Suprapubic skin (tissue), 4 donors: ENCODE results near the gene RPL15. TPM values are rescaled to one million over a fixed set of nuclear protein-coding genes. Genes with fewer than 3 reads are reported as not detected.

Source experiments
- DNase-seq, 2 donors: peaks; one replicate each; pipeline ENCODE4 v3.0.0-alpha.2; 2019; ENCODE audit warnings: low spot score in 2 of 2
- H3K27ac ChIP-seq: fragments of 200-600 bp; sonication (generic); one replicate; pipeline ENCODE4 v1.5.1; 2019
- H3K27me3 ChIP-seq: fragments of 200-600 bp; sonication (generic); one replicate; pipeline ENCODE4 v1.5.1; 2019
- H3K36me3 ChIP-seq: fragments of 200-600 bp; sonication (generic); one replicate; pipeline ENCODE4 v1.5.1; 2019
- H3K4me1 ChIP-seq: fragments of 200-600 bp; sonication (generic); one replicate; pipeline ENCODE4 v1.5.1; 2019
- H3K4me3 ChIP-seq: fragments of 200-600 bp; sonication (generic); one replicate; pipeline ENCODE4 v1.5.1; 2019; ENCODE audit warnings: mild to moderate bottlenecking
- H3K9me3 ChIP-seq: fragments of 200-600 bp; sonication (generic); one replicate; pipeline ENCODE4 v1.5.1; 2019
- CTCF ChIP-seq, 2 donors: fragments of 200-600 bp in 1 of 2; fragments of 450-650 bp in 1 of 2; sonication (generic) in 1 of 2; IDR thresholded peaks; one replicate each; pipeline ENCODE4 v1.5.1; 2016 to 2019; ENCODE audit warnings: antibody characterized with exemption in 2 of 2, mild to moderate bottlenecking in 1 of 2, moderate library complexity in 1 of 2
- EP300 ChIP-seq: sonication (generic); formaldehyde crosslinking; IDR thresholded peaks from one replicate; pipeline ENCODE4 v1.6.1; 2017; ENCODE audit warnings: antibody characterized with exemption
- POLR2A ChIP-seq, 2 donors: fragments of 450-650 bp; IDR thresholded peaks; one replicate each; pipeline ENCODE4 v1.6.1; 2017; ENCODE audit warnings: antibody characterized with exemption in 2 of 2, mild to moderate bottlenecking in 2 of 2, moderate library complexity in 2 of 2
- POLR2AphosphoS5 ChIP-seq, 3 donors: sonication (generic); formaldehyde crosslinking; IDR thresholded peaks; one replicate each; pipeline ENCODE4 v1.6.1; 2017; ENCODE audit warnings: antibody characterized with exemption in 3 of 3
- WGBS: methylation state at CpG from one replicate; pipeline ENCODE4 v1.1.5; 2018; 5-methylcytosine and 5-hydroxymethylcytosine counted together
- total RNA-seq, 4 donors: library from RNA; depleted of rRNA; stranded (reverse); fragments of >200 nt; gene quantifications; one replicate each; pipeline ENCODE4 v1.1.0, GENCODE V29; 2016

The RPL15 gene
- total RNA-seq, 4 donors from 2014 or later = 1,650 to 2,624 (median 2,399) TPM

GRCh38 chr3:23944007-23944783 lies 27.3 kb downstream of the RPL15 start:
- Histone ChIP-seq H3K36me3 (no peaks in the 10 kb centered on the region), H3K9me3 (no peaks in the 10 kb centered on the region), H3K27me3 (no peaks in the 10 kb centered on the region), H3K27ac (peak overlapping the region; percentile 100), H3K4me1 (peaks cover 29% of the 10 kb centered on the region), H3K4me3 (peak overlapping the region; percentile 88)
- WGBS = 8% methylated on average over 13 of the region's 13 CpGs
- TF ChIP-seq POLR2AphosphoS5 (IDR thresholded peaks at IDR 0.05) = no peak
- TF ChIP-seq EP300 = no peak
- TF ChIP-seq CTCF (IDR thresholded peaks at IDR 0.05) = no peak
- no peak for TF ChIP-seq POLR2A (IDR thresholded peaks at IDR 0.05)
- DNase-seq = no peak

- under 1% methylated on average over 42 of the region's 88 CpGs for WGBS
- no peaks in the 10 kb centered on the region for H3K36me3 ChIP-seq
- H3K27ac ChIP-seq = peak within 1 kb of the TSS; percentile 100
- no peaks in the 10 kb centered on the region for H3K9me3 ChIP-seq
- DNase-seq = peak; percentile 87 to 90
- H3K4me1 ChIP-seq = peaks cover 37% of the 10 kb centered on the region
- H3K4me3 ChIP-seq = peak within 1 kb of the TSS; percentile 88
- TF ChIP-seq POLR2A (IDR thresholded peaks at IDR 0.05) (peak; percentile 85 to 90), POLR2AphosphoS5 (IDR thresholded peaks at IDR 0.05) (peak in 1 of 3 donors; percentile 57), EP300 (no peak), CTCF (IDR thresholded peaks at IDR 0.05) (no peak)
- H3K27me3 ChIP-seq = no peaks in the 10 kb centered on the region
These were observed 28.1 kb downstream of the RPL15 start, which contains the start of gene NR1D2 for GRCh38 chr3:23944861-23945662. Gene NR1D2 (plus strand): TSS chr3:23945286. CDS start chr3:23945579, 293 bp downstream.

GRCh38 chr3:23945663-23945912 lies 28.7 kb downstream of the RPL15 start:
- H3K27me3 ChIP-seq = no peaks in the 10 kb centered on the region
- peak overlapping the region; percentile 88 for H3K4me3 ChIP-seq
- H3K9me3 ChIP-seq = no peaks in the 10 kb centered on the region
- peak overlapping the region; percentile 100 for H3K27ac ChIP-seq
- no CpG with 5 or more reads among the region's 39 CpGs for WGBS
- peaks cover 42% of the 10 kb centered on the region for H3K4me1 ChIP-seq
- TF ChIP-seq CTCF (IDR thresholded peaks at IDR 0.05) = no peak
- TF ChIP-seq POLR2AphosphoS5 (IDR thresholded peaks at IDR 0.05) = peak in 2 of 3 donors; percentile 34 to 62
- peak; percentile 12 for TF ChIP-seq EP300
- no peak for TF ChIP-seq POLR2A (IDR thresholded peaks at IDR 0.05)
- no peak for DNase-seq
- H3K36me3 ChIP-seq = no peaks in the 10 kb centered on the region

- peak; percentile 98 for DNase-seq
- Histone ChIP-seq H3K36me3 (no peaks in the 10 kb centered on the region), H3K9me3 (no peaks in the 10 kb centered on the region), H3K4me3 (peak overlapping the region; percentile 88), H3K27ac (peak overlapping the region; percentile 100), H3K4me1 (peaks cover 47% of the 10 kb centered on the region), H3K27me3 (no peaks in the 10 kb centered on the region)
- TF ChIP-seq POLR2AphosphoS5 (IDR thresholded peaks at IDR 0.05) (peak; percentile 33 to 74 (median 67)), EP300 (no peak), CTCF (IDR thresholded peaks at IDR 0.05) (no peak), POLR2A (IDR thresholded peaks at IDR 0.05) (no peak)
- WGBS = under 1% methylated on average over 18 of the region's 87 CpGs
These were observed 29.2 kb downstream of the RPL15 start for GRCh38 chr3:23945913-23946687.
